SK-N-SH treated with all-trans-retinoic acid at 6 μM for 48 hours (cell line): ENCODE data around the gene RAB25.

ENCODE experiments used
- CSDC2 ChIP-seq: fragments of 250-450 bp; sonication (Bioruptor Pico); IDR thresholded peaks from 2 replicates; pipeline ENCODE4 v1.5.0; 2020; ENCODE audit warnings: mild to moderate bottlenecking, moderate library complexity
- ZNF565 ChIP-seq: fragments of 450-650 bp; formaldehyde crosslinking; conservative IDR thresholded peaks from 2 replicates; pipeline ENCODE4 v1.5.0; 2020; ENCODE audit warnings: low read depth, mild to moderate bottlenecking, moderate library complexity

GRCh38 chr1:156113282-156113950, 52.5 kb downstream of the RAB25 start:
- TF ChIP-seq CSDC2 (CRISPR knock-in tag) (no peak), ZNF565 (CRISPR knock-in tag) (no peak)
